ENCODE results near the gene OR51B5.
"Not testable (repeated sequence)": the region's sequence is repeated elsewhere in the genome, so short reads cannot be mapped to it uniquely, and the experiment has no call there.

OR51B5 gene

DNA sequence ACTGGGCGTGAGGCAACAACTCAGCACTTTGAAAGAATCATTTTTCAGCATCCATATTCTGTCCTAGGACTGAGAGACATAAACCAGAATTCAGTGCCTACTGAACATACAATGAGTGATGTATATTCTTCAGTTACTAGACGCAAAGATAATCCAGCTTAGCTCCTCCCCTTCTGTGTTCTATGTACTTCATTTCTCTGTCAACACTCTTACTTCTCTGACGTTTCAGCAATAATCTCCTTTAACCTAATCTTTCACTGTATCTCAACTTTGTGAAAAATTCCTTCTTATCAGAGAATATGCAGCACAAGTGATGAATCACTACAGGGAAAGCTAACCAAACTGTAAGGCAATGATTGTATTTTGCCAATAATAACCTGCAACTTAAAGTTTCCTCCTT is 2.5 kb upstream of the OR51B5 start:
- Mint-ChIP-seq H3K9me3 (no peaks in the 10 kb centered on the region), H3K27ac (no peak overlapping the region)

DNA sequence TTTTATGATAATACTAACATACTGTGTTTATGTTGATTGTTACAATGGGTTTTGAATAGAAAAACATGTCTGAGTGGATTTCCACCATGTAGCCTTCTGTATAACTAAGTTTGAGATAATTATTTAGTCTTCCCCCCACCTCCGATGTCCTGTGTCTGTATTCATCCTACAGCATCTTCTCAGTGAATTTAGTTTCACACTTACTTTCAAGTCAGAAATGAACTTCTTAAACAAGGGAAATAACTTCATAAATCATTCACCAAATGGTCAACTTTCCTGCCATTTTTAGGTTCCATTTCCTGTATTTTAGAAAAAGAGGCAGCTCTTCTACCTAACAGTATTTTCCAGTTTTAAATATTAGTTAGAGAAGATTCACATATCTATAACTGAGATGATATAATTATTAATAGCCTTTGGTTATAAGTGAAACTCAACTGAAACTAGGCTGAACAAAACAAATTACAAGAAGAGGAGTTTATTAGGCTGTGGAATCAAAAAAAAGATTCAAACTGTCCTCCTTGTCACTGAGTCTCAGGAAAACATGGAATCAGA is 3.5 kb downstream of the OR51B5 start:
- Mint-ChIP-seq H3K9me3 (no peaks in the 10 kb centered on the region), H3K27me3 (ENCODE audit: low read depth, poor library complexity) (peaks cover 14% of the 10 kb centered on the region), H3K4me3 (no peak overlapping the region), H3K27ac (no peak overlapping the region), H3K4me1 (no peaks in the 10 kb centered on the region), H3K36me3 (ENCODE audit: low read depth) (no peaks in the 10 kb centered on the region)
- TF ChIP-seq, protein P1, sequence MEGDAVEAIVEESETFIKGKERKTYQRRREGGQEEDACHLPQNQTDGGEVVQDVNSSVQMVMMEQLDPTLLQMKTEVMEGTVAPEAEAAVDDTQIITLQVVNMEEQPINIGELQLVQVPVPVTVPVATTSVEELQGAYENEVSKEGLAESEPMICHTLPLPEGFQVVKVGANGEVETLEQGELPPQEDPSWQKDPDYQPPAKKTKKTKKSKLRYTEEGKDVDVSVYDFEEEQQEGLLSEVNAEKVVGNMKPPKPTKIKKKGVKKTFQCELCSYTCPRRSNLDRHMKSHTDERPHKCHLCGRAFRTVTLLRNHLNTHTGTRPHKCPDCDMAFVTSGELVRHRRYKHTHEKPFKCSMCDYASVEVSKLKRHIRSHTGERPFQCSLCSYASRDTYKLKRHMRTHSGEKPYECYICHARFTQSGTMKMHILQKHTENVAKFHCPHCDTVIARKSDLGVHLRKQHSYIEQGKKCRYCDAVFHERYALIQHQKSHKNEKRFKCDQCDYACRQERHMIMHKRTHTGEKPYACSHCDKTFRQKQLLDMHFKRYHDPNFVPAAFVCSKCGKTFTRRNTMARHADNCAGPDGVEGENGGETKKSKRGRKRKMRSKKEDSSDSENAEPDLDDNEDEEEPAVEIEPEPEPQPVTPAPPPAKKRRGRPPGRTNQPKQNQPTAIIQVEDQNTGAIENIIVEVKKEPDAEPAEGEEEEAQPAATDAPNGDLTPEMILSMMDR (IDR thresholded peaks at IDR 0.05), result no peak
- no peak for DNase-seq

More for the DNA sequence above, 2.5 kb upstream of the OR51B5 start:
- DNase-seq, result no peak
- peaks cover 10% of the 10 kb centered on the region for H3K27me3 Mint-ChIP-seq (ENCODE audit: low read depth, poor library complexity)
- no peaks in the 10 kb centered on the region for H3K36me3 Mint-ChIP-seq (ENCODE audit: low read depth)
- H3K4me3 Mint-ChIP-seq, result no peak overlapping the region
- H3K4me1 Mint-ChIP-seq, result no peaks in the 10 kb centered on the region
- TF ChIP-seq, protein P1 (IDR thresholded peaks at IDR 0.05), result no peak

DNA sequence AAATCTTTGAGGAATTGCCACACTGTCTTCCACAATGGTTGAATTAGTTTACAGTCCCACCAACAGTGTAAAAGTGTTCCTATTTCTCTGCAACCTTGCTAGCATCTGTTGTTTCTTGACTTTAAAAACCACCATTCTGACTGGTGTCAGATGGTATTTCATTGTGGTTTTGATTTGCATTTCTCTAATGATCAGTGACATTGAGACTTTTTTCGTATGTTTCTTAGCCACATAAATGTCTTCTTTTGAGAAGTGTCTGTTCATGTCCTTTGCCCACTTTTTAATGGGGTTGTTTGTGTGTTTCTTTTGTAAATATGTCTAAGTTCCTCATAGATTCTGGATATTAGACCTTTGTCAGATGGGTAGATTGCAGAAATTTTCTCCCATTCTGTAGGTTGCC is 6.1 kb downstream of the OR51B5 start:
- H3K27me3 Mint-ChIP-seq (ENCODE audit: low read depth, poor library complexity), result peaks cover 11% of the 10 kb centered on the region
- H3K9me3 Mint-ChIP-seq; H3K4me1 Mint-ChIP-seq; H3K4me3 Mint-ChIP-seq; DNase-seq; H3K27ac Mint-ChIP-seq; H3K36me3 Mint-ChIP-seq (ENCODE audit: low read depth): not testable (repeated sequence)

DNA sequence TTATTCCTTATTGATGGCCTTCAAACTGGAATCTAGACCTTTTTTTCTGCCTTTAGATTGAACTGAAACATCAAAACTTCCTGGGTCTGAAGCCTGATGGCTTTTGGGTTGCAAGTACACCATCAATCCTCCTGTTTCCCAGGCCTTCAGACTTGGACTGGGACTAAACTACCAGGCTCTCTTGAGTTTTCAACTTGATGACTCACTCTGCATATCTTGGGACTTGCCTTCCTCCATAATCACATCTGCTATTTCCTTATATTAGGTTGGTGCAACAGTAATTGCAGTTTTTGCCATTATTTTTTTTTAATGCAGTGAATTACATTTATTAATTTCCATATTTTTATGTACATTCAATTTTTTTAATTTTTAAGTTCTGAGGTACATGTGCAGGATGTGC is 7.0 kb downstream of the OR51B5 start:
- H3K27ac Mint-ChIP-seq, result no peak overlapping the region
- H3K9me3 Mint-ChIP-seq, result no peaks in the 10 kb centered on the region
- DNase-seq, result no peak
- no peaks in the 10 kb centered on the region for H3K36me3 Mint-ChIP-seq (ENCODE audit: low read depth)
- H3K4me1 Mint-ChIP-seq, result no peaks in the 10 kb centered on the region
- H3K27me3 Mint-ChIP-seq (ENCODE audit: low read depth, poor library complexity), result peaks cover 11% of the 10 kb centered on the region
- TF ChIP-seq, protein P1 (IDR thresholded peaks at IDR 0.05), result no peak
- H3K4me3 Mint-ChIP-seq, result no peak overlapping the region

- H3K4me1 Mint-ChIP-seq, result no peaks in the 10 kb centered on the region
- no peaks in the 10 kb centered on the region for H3K9me3 Mint-ChIP-seq
- H3K27me3 Mint-ChIP-seq (ENCODE audit: low read depth, poor library complexity), result peaks cover 11% of the 10 kb centered on the region
- TF ChIP-seq, protein P1 (IDR thresholded peaks at IDR 0.05), result no peak
- H3K36me3 Mint-ChIP-seq (ENCODE audit: low read depth), result no peaks in the 10 kb centered on the region
- DNase-seq, result no peak
- no peak overlapping the region for H3K4me3 Mint-ChIP-seq
- no peak overlapping the region for H3K27ac Mint-ChIP-seq
Measured at GRCh38 chr11:5335170-5335569, 8.2 kb downstream of the OR51B5 start.

- TF ChIP-seq, protein P1 (IDR thresholded peaks at IDR 0.05), result no peak
- Mint-ChIP-seq H3K4me3 (no peak within 1 kb of the TSS), H3K36me3 (ENCODE audit: low read depth) (no peaks in the 10 kb centered on the region), H3K4me1 (no peaks in the 10 kb centered on the region), H3K27me3 (ENCODE audit: low read depth, poor library complexity) (peaks cover 4% of the 10 kb centered on the region), H3K9me3 (no peaks in the 10 kb centered on the region), H3K27ac (no peak within 1 kb of the TSS)
- no peak for DNase-seq
Measured at GRCh38 chr11:5324197-5324596, 19.1 kb downstream of the OR51B5 start, which contains the start of gene OR51B2. TSS of gene OR51B2 (minus strand) at chr11:5324297. CDS start at chr11:5324297, 0 bp downstream.

Data from nephron progenitor cell (in vitro differentiated cells).